Hepatic stellate cell (primary cell): ENCODE results near the gene ADGRG3.

Experiments used
- DNase-seq: peaks from one replicate; pipeline ENCODE4 v3.0.0; 2011; ENCODE audit warnings: low spot score

The ADGRG3 gene

DNA sequence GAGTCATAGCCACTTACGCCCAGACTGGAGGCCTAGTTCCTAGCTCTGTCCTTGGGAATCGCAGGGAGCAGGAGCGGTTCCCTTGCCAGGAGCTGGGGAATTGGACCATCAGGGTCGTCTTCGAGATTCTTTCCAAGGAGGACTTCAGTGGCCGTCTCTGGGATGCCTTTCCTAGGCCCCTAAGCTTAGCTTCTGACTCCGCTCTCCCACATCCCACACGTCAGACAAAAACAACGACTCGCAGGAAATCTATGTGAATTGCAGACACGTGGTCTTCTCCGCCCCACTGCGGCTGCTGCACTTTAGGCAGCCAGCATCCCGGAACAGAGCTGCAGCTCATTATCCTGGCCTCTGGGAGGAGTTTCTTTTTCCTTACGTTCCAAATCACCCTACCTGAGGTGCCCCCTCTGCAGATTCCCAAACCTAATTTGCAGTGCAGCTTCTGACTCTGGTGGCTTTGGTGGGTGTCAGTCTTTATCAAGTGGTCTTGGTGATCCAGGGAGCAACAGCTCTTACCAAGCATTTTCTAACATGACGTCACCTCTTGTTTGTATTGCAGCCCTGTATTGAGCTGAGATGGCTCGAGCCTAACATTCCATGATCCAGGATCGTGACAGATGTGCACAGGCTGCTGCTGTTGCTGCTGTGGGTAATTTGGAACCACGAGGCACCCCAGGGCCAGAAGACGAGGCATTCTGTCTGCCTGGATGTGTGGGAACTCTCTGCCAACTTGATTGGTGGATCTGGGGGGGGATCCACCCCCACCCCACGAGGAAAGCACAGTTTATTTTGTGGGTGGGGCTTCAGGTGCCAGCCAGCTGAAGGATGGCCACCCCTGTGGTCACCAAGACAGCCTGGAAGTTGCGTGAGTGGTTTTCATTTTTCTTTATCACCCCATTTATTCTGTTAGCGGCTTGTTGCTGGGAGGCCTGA, 68.6 kb downstream of the ADGRG3 start:
- DNase-seq: peak; percentile 81

DNA sequence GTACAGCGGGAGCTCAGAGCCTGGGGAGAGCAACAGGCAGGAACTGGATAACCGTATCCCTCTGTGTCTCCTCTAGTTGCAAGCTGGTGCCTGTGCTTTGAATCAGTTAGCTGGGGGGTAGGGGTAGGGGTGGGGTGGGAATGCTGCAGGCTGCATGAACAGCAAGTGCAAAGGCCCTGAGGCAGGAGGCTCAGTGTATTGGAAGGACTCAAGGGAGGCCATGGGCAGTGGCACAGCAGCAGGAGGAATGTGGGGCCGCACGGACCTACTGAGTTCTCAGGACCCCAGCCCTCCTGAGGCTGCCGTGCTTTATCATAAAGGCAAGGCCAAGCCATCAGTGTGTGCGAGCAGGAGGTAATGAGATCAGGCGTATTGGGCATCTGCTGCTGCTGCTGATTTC, 70.7 kb downstream of the ADGRG3 start:
- DNase-seq: no peak
